SK-N-SH treated with all-trans-retinoic acid at 6 μM for 48 hours (cell line): ENCODE results near the gene LANCL2.

Source experiments
- ARNTL ChIP-seq: fragments of 450-650 bp; formaldehyde crosslinking; IDR thresholded peaks from 2 replicates; pipeline ENCODE4 v1.5.0; 2020; ENCODE audit warnings: low read depth, mild to moderate bottlenecking, moderate library complexity, borderline replicate concordance
- BACH2 ChIP-seq: fragments of 250-450 bp; sonication (Bioruptor Pico); IDR thresholded peaks from 2 replicates; pipeline ENCODE4 v1.9.0; 2021; ENCODE audit warnings: mild to moderate bottlenecking, borderline replicate concordance
- ESRRG ChIP-seq: fragments of 250-450 bp; sonication (Bioruptor Pico); IDR thresholded peaks from 2 replicates; pipeline ENCODE4 v1.6.1; 2021; ENCODE audit warnings: mild to moderate bottlenecking
- GLIS3 ChIP-seq: fragments of 250-450 bp; sonication (Bioruptor Pico); IDR thresholded peaks from 2 replicates; pipeline ENCODE4 v1.5.0; 2020; ENCODE audit warnings: mild to moderate bottlenecking, moderate library complexity
- PATZ1 ChIP-seq: fragments of 250-450 bp; sonication (Bioruptor Pico); IDR thresholded peaks from 2 replicates; pipeline ENCODE4 v1.8.0; 2020; ENCODE audit warnings: mild to moderate bottlenecking, moderate library complexity, borderline replicate concordance
- POU6F1 ChIP-seq: fragments of 250-450 bp; sonication (Bioruptor Pico); IDR thresholded peaks from 2 replicates; pipeline ENCODE4 v1.8.0; 2021; ENCODE audit warnings: low read depth, mild to moderate bottlenecking, moderate library complexity, borderline replicate concordance
- RARB ChIP-seq: fragments of 250-450 bp; sonication (Bioruptor Pico); IDR thresholded peaks from 2 replicates; pipeline ENCODE4 v1.8.0; 2021; ENCODE audit warnings: mild to moderate bottlenecking, moderate library complexity
- ZFP3 ChIP-seq: fragments of 250-450 bp; sonication (Bioruptor Pico); IDR thresholded peaks from 2 replicates; pipeline ENCODE4 v1.5.0; 2020; ENCODE audit warnings: mild to moderate bottlenecking, moderate library complexity
- ZFP30 ChIP-seq: fragments of 450-650 bp; formaldehyde crosslinking; IDR thresholded peaks from 2 replicates; pipeline ENCODE4 v1.5.0; 2022; ENCODE audit warnings: mild to moderate bottlenecking, moderate library complexity
- ZNF565 ChIP-seq: fragments of 450-650 bp; formaldehyde crosslinking; conservative IDR thresholded peaks from 2 replicates; pipeline ENCODE4 v1.5.0; 2020; ENCODE audit warnings: low read depth, mild to moderate bottlenecking, moderate library complexity
- ZNF70 ChIP-seq: fragments of 450-650 bp; formaldehyde crosslinking; IDR thresholded peaks from 2 replicates; pipeline ENCODE4 v1.5.0; 2020; ENCODE audit warnings: mild to moderate bottlenecking, moderate library complexity
- TF ChIP-seq, protein P1 (sequence below): fragments of 250-450 bp; sonication (Bioruptor Pico); IDR thresholded peaks from 2 replicates; pipeline ENCODE4 v1.5.1; 2020; ENCODE audit warnings: low read depth, mild to moderate bottlenecking, moderate library complexity

- TF ChIP-seq ZNF565 (CRISPR knock-in tag) (no peak), ZFP3 (CRISPR knock-in tag) (no peak), BACH2 (CRISPR knock-in tag) (no peak), GLIS3 (CRISPR knock-in tag) (no peak), POU6F1 (CRISPR knock-in tag) (no peak), RARB (no peak), PATZ1 (CRISPR knock-in tag) (no peak), ZNF70 (CRISPR knock-in tag) (no peak), ARNTL (CRISPR knock-in tag) (no peak), ESRRG (no peak), ZFP30 (CRISPR knock-in tag) (no peak)
- TF ChIP-seq, protein P1, sequence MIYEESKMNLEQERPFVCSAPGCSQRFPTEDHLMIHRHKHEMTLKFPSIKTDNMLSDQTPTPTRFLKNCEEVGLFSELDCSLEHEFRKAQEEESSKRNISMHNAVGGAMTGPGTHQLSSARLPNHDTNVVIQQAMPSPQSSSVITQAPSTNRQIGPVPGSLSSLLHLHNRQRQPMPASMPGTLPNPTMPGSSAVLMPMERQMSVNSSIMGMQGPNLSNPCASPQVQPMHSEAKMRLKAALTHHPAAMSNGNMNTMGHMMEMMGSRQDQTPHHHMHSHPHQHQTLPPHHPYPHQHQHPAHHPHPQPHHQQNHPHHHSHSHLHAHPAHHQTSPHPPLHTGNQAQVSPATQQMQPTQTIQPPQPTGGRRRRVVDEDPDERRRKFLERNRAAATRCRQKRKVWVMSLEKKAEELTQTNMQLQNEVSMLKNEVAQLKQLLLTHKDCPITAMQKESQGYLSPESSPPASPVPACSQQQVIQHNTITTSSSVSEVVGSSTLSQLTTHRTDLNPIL, result no peak
Observed at GRCh38 chr7:55426676-55427075, 61.5 kb downstream of the LANCL2 start.
